HG02763 (cell line): Measurements from ENCODE around the gene RARRES2.
A peak's percentile ranks its signal among the peaks of the same experiment; 100 is the strongest.

Experiments used
- ATAC-seq: cut with Tn5 transposase; IDR thresholded peaks from one replicate; pipeline ENCODE4 v1.9.1; 2021; ENCODE audit warnings: mild to moderate bottlenecking, moderate library complexity; ENCODE audit not compliant: unreplicated experiment

RARRES2 gene

DNA sequence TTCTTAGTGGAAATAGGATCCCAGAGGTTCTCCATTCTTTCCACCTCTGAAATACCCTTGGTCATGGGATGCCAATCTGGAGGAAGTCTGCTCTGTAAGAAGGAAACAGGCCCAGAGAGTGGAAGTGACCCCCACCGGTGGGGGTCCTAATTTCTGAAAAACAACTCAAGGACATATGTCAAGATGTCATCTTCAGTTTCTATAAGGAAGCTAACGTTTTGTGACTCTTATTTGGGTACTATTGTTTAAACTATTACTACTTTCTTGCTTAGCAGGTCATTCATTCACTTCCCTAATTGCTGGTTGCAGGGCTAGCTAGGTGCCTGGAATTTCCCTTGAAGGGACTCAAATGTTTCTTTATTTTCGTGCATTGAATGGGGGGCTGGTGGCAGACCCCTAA is 35.8 kb upstream of the RARRES2 start:
- no peak for ATAC-seq

DNA sequence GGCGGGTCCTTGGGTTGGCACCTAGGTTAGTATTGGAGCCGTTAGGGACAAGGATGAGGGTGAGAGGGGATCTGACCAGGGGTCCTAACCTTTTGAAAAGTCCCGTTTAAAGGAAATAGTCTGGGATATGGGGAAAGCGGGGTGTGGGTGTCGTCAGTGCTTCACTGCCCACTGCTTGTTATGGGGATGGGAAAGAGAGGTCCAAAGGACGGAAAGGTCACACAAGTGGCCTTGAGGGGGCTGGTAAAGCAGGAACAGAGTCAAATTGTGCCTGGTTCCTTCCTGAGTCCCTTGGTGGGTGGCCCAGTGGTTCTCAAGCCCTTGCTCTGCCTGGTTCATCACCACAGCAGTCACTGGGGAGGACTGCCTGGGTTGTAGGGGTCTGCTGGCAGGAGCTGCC is 35.1 kb upstream of the RARRES2 start:
- no peak for ATAC-seq

GRCh38 chr7:150375662-150376521 is 34.5 kb upstream of the RARRES2 start:
- no peak for ATAC-seq

- no peak for ATAC-seq
Observed at GRCh38 chr7:150374472-150374871, 33.0 kb upstream of the RARRES2 start.

DNA sequence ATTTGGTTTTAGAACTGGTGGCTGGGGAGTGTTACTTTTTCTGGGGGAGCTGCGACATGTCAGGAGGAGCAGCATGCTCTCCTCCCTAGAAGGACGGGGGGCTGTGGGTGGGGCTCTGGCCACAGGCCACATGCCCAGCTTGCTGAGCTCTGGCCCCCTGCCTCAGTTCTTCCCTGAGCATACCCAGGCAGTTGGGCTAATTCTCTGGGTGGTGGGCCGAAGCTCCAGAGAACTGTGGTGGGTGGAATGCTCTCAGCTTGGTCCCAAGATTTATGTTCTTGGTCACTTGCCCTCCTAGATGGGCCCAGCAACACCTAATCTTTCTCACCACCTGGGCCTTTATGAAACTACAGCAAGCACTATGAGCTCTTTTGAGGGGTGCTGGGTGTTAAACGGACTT is 32.6 kb upstream of the RARRES2 start:
- no peak for ATAC-seq

DNA sequence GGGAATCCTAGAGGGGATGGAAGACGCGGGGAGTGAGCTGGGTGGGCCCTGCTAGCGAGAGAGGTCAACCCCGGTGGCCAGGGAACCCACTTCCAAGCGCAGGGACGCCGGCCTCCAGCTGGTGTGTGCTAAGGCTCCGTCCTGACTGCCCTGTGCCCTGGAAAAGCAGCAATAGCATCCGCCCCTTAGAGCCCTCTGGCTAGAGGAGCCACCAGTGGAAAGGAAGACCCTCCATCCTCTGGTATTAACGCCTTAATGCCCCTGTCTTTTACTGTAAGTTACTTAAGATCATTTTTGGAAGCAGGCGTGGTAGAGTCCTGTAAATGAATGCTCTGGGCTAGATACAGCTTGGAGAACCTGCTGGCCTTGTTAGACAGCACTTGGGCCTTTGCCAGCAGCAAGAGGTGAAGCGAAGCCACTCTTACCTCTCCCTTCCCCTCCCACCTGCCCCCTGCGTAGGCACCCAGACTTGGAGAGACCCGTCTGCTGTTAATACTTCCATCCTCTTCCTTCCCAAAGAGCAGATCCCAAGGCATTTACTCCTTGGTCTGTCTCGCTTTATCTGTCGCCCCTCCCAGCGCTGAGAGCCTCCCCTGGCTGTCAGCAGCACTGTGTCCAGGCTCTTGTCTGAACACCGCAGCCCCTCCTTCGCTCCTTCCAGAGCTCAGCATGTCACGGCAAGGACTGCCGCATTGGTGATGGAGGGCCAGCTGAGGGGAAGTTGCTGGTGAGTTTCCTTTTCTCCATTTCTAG is 31.8 kb upstream of the RARRES2 start:
- no peak for ATAC-seq

DNA sequence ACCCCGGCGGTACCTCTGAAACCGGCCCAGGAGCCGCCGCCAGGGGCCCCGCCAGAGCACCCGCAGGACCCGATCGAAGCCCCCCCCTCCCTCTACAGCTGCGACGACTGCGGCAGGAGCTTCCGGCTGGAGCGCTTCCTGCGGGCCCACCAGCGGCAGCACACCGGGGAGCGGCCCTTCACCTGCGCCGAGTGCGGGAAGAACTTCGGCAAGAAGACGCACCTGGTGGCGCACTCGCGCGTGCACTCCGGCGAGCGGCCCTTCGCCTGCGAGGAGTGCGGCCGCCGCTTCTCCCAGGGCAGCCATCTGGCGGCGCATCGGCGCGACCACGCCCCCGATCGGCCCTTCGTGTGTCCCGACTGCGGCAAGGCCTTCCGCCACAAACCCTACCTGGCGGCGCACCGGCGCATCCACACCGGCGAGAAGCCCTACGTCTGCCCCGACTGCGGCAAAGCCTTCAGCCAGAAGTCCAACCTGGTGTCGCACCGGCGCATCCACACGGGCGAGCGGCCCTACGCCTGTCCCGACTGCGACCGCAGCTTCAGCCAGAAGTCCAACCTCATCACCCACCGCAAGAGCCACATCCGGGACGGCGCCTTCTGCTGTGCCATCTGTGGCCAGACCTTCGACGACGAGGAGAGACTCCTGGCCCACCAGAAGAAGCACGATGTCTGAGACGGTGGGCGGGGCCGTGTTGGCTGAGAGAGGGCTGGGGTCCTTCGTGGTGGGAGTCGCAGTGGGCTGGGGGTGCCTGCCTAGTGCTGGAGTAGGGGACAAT is 31.0 kb upstream of the RARRES2 start:
- no peak for ATAC-seq

- no peak for ATAC-seq
Observed at GRCh38 chr7:150371996-150372270, 30.5 kb upstream of the RARRES2 start.

DNA sequence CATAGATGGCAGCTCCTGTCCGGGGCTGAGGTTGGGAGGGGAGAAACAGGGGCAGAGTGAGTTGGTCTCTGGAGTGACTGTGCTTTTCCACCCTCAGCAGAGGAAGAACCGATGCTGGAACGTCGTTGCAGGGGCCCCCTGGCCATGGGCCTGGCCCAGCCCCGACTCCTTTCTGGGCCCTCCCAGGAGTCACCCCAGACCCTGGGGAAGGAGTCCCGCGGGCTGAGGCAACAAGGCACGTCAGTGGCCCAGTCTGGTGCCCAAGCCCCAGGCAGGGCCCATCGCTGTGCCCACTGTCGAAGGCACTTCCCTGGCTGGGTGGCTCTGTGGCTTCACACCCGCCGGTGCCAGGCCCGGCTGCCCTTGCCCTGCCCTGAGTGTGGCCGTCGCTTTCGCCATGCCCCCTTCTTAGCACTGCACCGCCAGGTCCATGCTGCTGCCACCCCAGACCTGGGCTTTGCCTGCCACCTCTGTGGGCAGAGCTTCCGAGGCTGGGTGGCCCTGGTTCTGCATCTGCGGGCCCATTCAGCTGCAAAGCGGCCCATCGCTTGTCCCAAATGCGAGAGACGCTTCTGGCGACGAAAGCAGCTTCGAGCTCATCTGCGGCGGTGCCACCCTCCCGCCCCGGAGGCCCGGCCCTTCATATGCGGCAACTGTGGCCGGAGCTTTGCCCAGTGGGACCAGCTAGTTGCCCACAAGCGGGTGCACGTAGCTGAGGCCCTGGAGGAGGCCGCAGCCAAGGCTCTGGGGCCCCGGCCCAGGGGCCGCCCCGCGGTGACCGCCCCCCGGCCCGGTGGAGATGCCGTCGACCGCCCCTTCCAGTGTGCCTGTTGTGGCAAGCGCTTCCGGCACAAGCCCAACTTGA is 29.9 kb upstream of the RARRES2 start:
- no peak for ATAC-seq

GRCh38 chr7:150370612-150371071 is 29.2 kb upstream of the RARRES2 start:
- ATAC-seq: no peak

GRCh38 chr7:150369748-150370501 is 28.5 kb upstream of the RARRES2 start:
- no peak for ATAC-seq

DNA sequence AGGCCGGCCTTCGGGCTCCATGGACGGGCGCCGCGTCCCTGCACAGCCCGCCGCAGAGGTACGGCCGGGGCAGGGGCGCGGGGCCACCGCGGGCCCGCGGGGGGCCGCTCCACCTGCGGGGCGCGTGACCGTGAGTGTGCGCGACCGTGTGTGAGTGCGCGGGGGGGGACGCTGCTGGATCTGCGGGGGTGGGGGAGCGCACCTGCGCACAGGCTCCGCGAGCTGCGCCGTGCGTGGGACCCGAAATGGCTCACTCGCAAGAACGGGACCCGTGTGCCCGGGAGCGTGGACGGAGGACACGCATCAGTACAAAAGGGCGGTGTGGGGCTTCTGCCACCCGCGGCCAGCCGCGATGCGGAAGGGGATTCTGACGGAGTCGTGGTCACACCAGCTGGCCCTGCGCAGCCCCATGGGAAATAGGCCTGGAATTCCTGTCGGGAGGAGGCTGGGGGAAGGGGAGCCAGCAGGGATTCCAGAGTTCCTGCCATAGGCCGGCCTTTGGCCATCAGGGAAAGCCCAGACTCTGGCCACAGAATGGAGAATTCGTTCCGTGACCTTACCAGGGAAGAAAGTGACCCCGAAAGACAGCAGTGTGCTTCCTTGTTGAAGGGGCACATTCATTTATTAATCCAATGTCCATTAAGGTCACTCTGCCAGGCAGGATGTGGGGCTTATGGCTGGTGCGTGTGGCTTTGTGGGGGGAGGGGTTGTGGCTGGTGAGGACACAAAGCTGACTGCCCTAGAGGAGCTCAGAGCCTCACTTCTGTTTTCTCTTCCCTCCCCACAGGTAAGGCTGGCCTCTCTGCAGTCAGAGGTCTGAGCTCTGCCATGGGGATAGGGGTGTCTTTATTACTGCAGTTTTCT is 27.7 kb upstream of the RARRES2 start:
- ATAC-seq: peak; percentile 32

- ATAC-seq: peak; percentile 58
Observed at GRCh38 chr7:150368096-150368883, 26.9 kb upstream of the RARRES2 start, which contains the start of gene REPIN1. REPIN1 (plus strand) TSS chr7:150368822; CDS start chr7:150369712, 890 bp downstream.

DNA sequence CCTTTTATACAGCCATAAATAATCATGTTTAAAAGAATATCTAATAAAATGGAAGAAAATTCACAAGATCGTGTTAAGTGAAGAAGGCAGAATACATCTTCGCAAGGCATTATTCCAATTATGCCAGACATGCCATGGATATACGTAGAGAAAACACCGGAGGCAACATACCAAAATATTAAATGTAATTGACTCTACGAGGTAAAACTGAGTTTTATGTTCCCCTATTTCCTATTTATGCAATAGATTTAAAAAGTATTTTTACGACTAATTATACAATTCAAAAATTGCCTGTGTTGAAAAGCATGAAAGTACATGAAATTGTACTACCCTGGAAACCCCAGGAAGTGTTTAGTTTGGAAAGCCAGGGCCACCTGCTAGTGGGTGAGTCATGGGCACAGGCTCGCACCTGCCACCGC is 26.3 kb upstream of the RARRES2 start:
- no peak for ATAC-seq

GRCh38 chr7:150365673-150366398 is 24.4 kb upstream of the RARRES2 start:
- ATAC-seq: no peak

DNA sequence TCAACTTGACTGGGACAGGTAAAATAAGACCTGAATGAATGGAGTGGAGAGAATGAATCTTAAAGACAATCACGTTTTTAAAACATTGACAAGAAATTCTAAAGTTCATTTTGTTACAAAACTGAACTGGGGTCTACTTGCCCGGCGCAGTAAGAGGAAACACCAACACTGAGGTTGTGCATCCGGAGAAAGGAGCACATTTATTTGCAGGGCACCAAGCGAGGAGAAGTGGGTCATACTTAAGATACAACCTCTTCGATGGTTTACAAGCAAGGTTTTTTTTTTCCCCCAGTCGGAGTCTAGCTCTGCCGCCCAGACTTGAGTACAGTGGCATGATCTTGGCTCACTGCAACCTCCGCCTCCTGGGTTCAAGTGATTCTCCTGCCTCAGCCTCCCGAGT is 23.8 kb upstream of the RARRES2 start:
- ATAC-seq: no peak

DNA sequence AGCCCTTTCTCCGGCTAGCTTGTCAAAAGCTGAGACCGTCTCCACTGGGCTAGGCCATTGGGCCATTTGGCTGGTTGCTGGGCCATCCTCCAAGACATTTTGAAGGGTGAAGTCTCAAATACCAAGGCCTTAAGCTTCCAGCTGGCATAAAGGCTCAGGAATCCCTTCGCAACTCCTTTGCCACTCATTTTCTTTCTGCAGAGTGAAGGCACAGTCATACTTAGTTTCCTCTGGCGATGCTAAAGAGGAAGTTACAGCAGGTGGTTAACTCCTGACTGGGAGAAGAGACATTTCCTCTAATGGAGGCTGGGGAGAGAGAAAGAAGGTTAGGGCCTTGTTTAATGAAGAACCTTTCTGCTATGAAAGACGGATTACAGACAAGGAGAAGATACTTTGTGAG is 22.4 kb upstream of the RARRES2 start:
- no peak for ATAC-seq
